HCT116 (cell line): ENCODE data around the gene WSB1. TPM values are rescaled to one million over a fixed set of nuclear protein-coding genes. Genes with fewer than 3 reads are reported as not detected.

Source experiments
- ATAC-seq: fragments of 200-7000 bp; cut with Tn5 transposase; 2 replicates; pipeline ENCODE4 v1.9.1; 2020; ENCODE audit warnings: mild to moderate bottlenecking, moderate library complexity
- BruUV-seq: library from RNA; stranded (reverse); fragments of 400-500 nt; replicated peaks from 2 replicates; lab custom pipeline; 2021; lab: Mats Ljungman, UMichigan
- CTCF ChIA-PET: fragments of 300-600 bp; sonication (Branson Sonifier 250); formaldehyde crosslinking; loops from one replicate; lab custom pipeline; 2021; ENCODE audit warnings: antibody characterized with exemption; lab: Charles Lee
- POLR2A ChIA-PET: fragments of 300-600, 350-600 bp; sonication (Branson Sonifier 250); formaldehyde crosslinking; loops from one replicate; lab custom pipeline; 2021; ENCODE audit warnings: antibody characterized with exemption; lab: Charles Lee
- RAD21 ChIA-PET, 2 experiments: fragments of 300-600 bp; sonication (Branson Sonifier 250); formaldehyde crosslinking; loops; one replicate each; lab custom pipeline; 2023; ENCODE audit warnings: low total read pairs in 2 of 2; ENCODE audit not compliant: uncharacterized antibody in 2 of 2, unreplicated experiment in 2 of 2, low non-redundant PET in 1 of 2; lab: Charles Lee
- DNase-seq: peaks from one replicate; pipeline ENCODE4 v3.0.0-alpha.2; 2010; ENCODE audit warnings: low read depth, low spot score
- H2AFZ ChIP-seq: fragments of 200-600 bp; shearing (Covaris generic), sonication (generic); 2 replicates; pipeline ENCODE4 v1.6.1; 2017; ENCODE audit warnings: low read depth, mixed run types, mixed read lengths, antibody characterized with exemption, low read length; ENCODE audit not compliant: poor library complexity, severe bottlenecking
- H3K27ac ChIP-seq: 2 replicates; pipeline ENCODE4 v1.5.1; 2012; ENCODE audit warnings: low read depth, low read length
- H3K27me3 ChIP-seq: fragments of 200-600 bp; sonication (generic); 2 replicates; pipeline ENCODE4 v1.6.1; 2016; ENCODE audit warnings: mixed run types, low read length, mixed read lengths; ENCODE audit not compliant: insufficient read depth
- H3K36me3 ChIP-seq, 2 experiments: fragments of 200-500 bp in 1 of 2; fragments of 200-600 bp in 1 of 2; sonication (Bioruptor generic) in 1 of 2; sonication (generic) in 1 of 2; 2 replicates each; pipeline versions ENCODE4 v1.5.1 to v1.6.1; 2014 to 2016; ENCODE audit warnings: low read length in 2 of 2, inconsistent platforms in 1 of 2, mixed read lengths in 1 of 2, mixed run types in 1 of 2; ENCODE audit not compliant: insufficient read depth in 2 of 2, control insufficient read depth in 1 of 2
- H3K4me1 ChIP-seq, 2 experiments: fragments of 200-600 bp in 1 of 2; sonication (generic) in 1 of 2; 2 replicates each; pipeline versions ENCODE4 v1.5.1 to v1.6.1; 2012 to 2017; ENCODE audit warnings: low read length in 2 of 2, inconsistent platforms in 1 of 2, mild to moderate bottlenecking in 1 of 2, mixed read lengths in 1 of 2, mixed run types in 1 of 2, moderate library complexity in 1 of 2; ENCODE audit not compliant: insufficient read depth in 2 of 2, control insufficient read depth in 1 of 2
- H3K4me2 ChIP-seq: fragments of 200-600 bp; sonication (generic); 2 replicates; pipeline ENCODE4 v1.6.1; 2017; ENCODE audit warnings: mixed run types, low read length, mixed read lengths
- H3K4me3 ChIP-seq, 2 experiments: fragments of 200-600 bp in 1 of 2; sonication (generic) in 1 of 2; replicated peaks in 1 of 2; 2 replicates each; pipeline ENCODE4 v1.5.1; 2011 to 2016; ENCODE audit warnings: low read length in 2 of 2, control low read depth in 1 of 2, low read depth in 1 of 2, mild to moderate bottlenecking in 1 of 2, mixed read lengths in 1 of 2, mixed run types in 1 of 2
- H3K79me2 ChIP-seq: fragments of 200-600 bp; sonication (generic); 2 replicates; pipeline ENCODE4 v1.6.1; 2017; ENCODE audit warnings: mild to moderate bottlenecking, mixed run types, low read length, moderate library complexity, mixed read lengths; ENCODE audit not compliant: insufficient read depth
- H3K9ac ChIP-seq: fragments of 200-600 bp; sonication (generic); 2 replicates; pipeline ENCODE4 v1.6.1; 2016; ENCODE audit warnings: low read length, mixed read lengths
- H3K9me2 ChIP-seq: fragments of 200-600 bp; sonication (generic), shearing (Covaris generic); 2 replicates; pipeline ENCODE4 v1.6.1; 2017; ENCODE audit warnings: mixed run types, mild to moderate bottlenecking, moderate library complexity; ENCODE audit not compliant: insufficient read depth
- H3K9me3 ChIP-seq, 2 experiments: fragments of 200-500 bp in 1 of 2; fragments of 200-600 bp in 1 of 2; sonication (Bioruptor generic) in 1 of 2; sonication (generic) in 1 of 2; 2 replicates each; pipeline ENCODE4 v1.6.1; 2014 to 2017; ENCODE audit warnings: low read length in 2 of 2, mixed read lengths in 2 of 2, inconsistent platforms in 1 of 2, low read depth in 1 of 2, mild to moderate bottlenecking in 1 of 2, mixed run types in 1 of 2, moderate library complexity in 1 of 2; ENCODE audit not compliant: control insufficient read depth in 1 of 2, insufficient read depth in 1 of 2
- H4K20me1 ChIP-seq: fragments of 200-600 bp; sonication (generic), shearing (Covaris generic); 2 replicates; pipeline ENCODE4 v1.6.1; 2017; ENCODE audit warnings: mixed run types, mild to moderate bottlenecking, moderate library complexity; ENCODE audit not compliant: insufficient read depth
- CBX3 ChIP-seq: IDR thresholded peaks from 2 replicates; pipeline ENCODE4 v1.6.1; 2012; ENCODE audit warnings: low read depth
- CEBPB ChIP-seq: IDR thresholded peaks from 2 replicates; pipeline ENCODE4 v1.6.1; 2012; ENCODE audit warnings: low read depth
- CTCF ChIP-seq, 3 experiments: fragments of 200-600 bp in 1 of 3; sonication (generic) in 1 of 3; IDR thresholded peaks in 2 of 3; conservative IDR thresholded peaks in 1 of 3; 2 replicates each; pipeline ENCODE4 v1.5.1; 2012 to 2017; ENCODE audit warnings: low read depth in 2 of 3, low read length in 2 of 3, antibody characterized with exemption in 1 of 3, borderline replicate concordance in 1 of 3, control low read depth in 1 of 3, mild to moderate bottlenecking in 1 of 3, mixed read lengths in 1 of 3, mixed run types in 1 of 3, moderate library complexity in 1 of 3; ENCODE audit not compliant: insufficient read depth in 1 of 3
- EGR1 ChIP-seq: IDR thresholded peaks from 2 replicates; pipeline ENCODE4 v1.6.1; 2012; ENCODE audit warnings: low read depth
- ELF1 ChIP-seq: IDR thresholded peaks from 2 replicates; pipeline ENCODE4 v1.6.1; 2012; ENCODE audit warnings: low read depth, borderline replicate concordance
- EZH2 ChIP-seq: fragments of 200-600 bp; sonication (generic); IDR thresholded peaks from 2 replicates; pipeline ENCODE4 v1.6.1; 2017; ENCODE audit warnings: antibody characterized with exemption, mixed run types
- EZH2phosphoT487 ChIP-seq: fragments of 200-600 bp; IDR thresholded peaks from 2 replicates; pipeline ENCODE4 v1.6.1; 2018; ENCODE audit warnings: antibody characterized with exemption, borderline replicate concordance
- FOSL1 ChIP-seq: IDR thresholded peaks from 2 replicates; pipeline ENCODE4 v1.6.1; 2012; ENCODE audit warnings: low read depth
- JUND ChIP-seq: IDR thresholded peaks from 2 replicates; pipeline ENCODE4 v1.6.1; 2012
- MAX ChIP-seq: IDR thresholded peaks from 2 replicates; pipeline ENCODE4 v1.6.1; 2012
- POLR2A ChIP-seq: IDR thresholded peaks from 2 replicates; pipeline ENCODE4 v1.7.0; 2011; ENCODE audit warnings: borderline replicate concordance; ENCODE audit not compliant: insufficient read depth, insufficient read length; ENCODE audit errors: extremely low read depth
- SIN3A ChIP-seq: IDR thresholded peaks from 2 replicates; pipeline ENCODE4 v1.6.1; 2012; ENCODE audit warnings: low read depth
- SP1 ChIP-seq: IDR thresholded peaks from 2 replicates; pipeline ENCODE4 v1.6.1; 2012; ENCODE audit warnings: low read depth
- SRF ChIP-seq: IDR thresholded peaks from 2 replicates; pipeline ENCODE4 v1.6.1; 2012; ENCODE audit warnings: low read depth
- TCF7L2 ChIP-seq: IDR thresholded peaks from 2 replicates; pipeline ENCODE4 v1.7.0; 2011; ENCODE audit warnings: borderline replicate concordance, inconsistent platforms; ENCODE audit not compliant: insufficient read depth, insufficient read length; ENCODE audit errors: extremely low read depth
- YY1 ChIP-seq: IDR thresholded peaks from 2 replicates; pipeline ENCODE4 v1.6.1; 2011; ENCODE audit warnings: low read length, low read depth, moderate library complexity, mild to moderate bottlenecking; ENCODE audit not compliant: insufficient replicate concordance; ENCODE audit errors: extremely low read depth
- ZFX ChIP-seq: fragments of 450-650 bp; IDR thresholded peaks from 2 replicates; pipeline ENCODE4 v1.6.1; 2017
- ZNF274 ChIP-seq: fragments of 200-500 bp; sonication (Bioruptor generic); IDR thresholded peaks from 2 replicates; pipeline ENCODE4 v1.6.1; 2014; ENCODE audit warnings: mild to moderate bottlenecking, low read depth, low read length, inconsistent platforms
- intact Hi-C: fragments of 100-400 bp; cut with micrococcal nuclease; formaldehyde crosslinking; loops from 2 replicates; pipeline ENCODE4 v1.10.0; 2022
- total RNA-seq: library from RNA; stranded (reverse); gene quantifications from one replicate; pipeline ENCODE4 v1.2.1, GENCODE V29; 2021; ENCODE audit not compliant: unreplicated experiment
- TF ChIP-seq, protein P1 (sequence below): IDR thresholded peaks from 2 replicates; pipeline ENCODE4 v1.6.1; 2012; ENCODE audit warnings: low read depth
- TF ChIP-seq, protein P2 (sequence below): IDR thresholded peaks from 2 replicates; pipeline ENCODE4 v1.6.1; 2012

WSB1 gene
- total RNA-seq, 1 experiment from 2014 or later, result 88.0 TPM

- peak overlapping the region; percentile 72 for H3K4me2 ChIP-seq
- H3K27ac ChIP-seq, result peak overlapping the region; percentile 92
- peak overlapping the region; percentile 43 to 57 for H3K4me3 ChIP-seq
- H4K20me1 ChIP-seq, result no peaks in the 10 kb centered on the region
- no peaks in the 10 kb centered on the region for H3K9me2 ChIP-seq
- H3K27me3 ChIP-seq, result no peaks in the 10 kb centered on the region
- H3K79me2 ChIP-seq, result no peaks in the 10 kb centered on the region
- H3K36me3 ChIP-seq, result no peaks in the 10 kb centered on the region
- ChIA-PET RAD21 (interaction anchor here (1.0 to 1.8 kb wide), 10 partner anchors 17 to 269 kb away, joined by 3 to 12 read pairs (median 5); no protein-coding TSS in a partner anchor), POLR2A (interaction anchor here (0.8 to 1.5 kb wide), 6 partner anchors 17 to 97 kb away, joined by 3 to 7 read pairs (median 3); partner anchors contain the start of gene WSB1), CTCF (interaction anchor here (0.7 to 2.2 kb wide), 17 partner anchors 9 to 269 kb away, joined by 3 to 55 read pairs (median 4); partner anchors contain the start of gene WSB1)
- H3K9me3 ChIP-seq, result no peaks in the 10 kb centered on the region
- intact Hi-C loops, result loop anchor here (1.0 to 2.0 kb wide), 3 partner anchors 38 to 96 kb away; partner anchors contain the start of gene WSB1
- DNase-seq (peak; percentile 97), ATAC-seq (peak; percentile 90)
- peaks cover 31 to 35% of the 10 kb centered on the region in 2 experiments for H3K4me1 ChIP-seq
- H3K9ac ChIP-seq, result peak overlapping the region; percentile 68
- H2AFZ ChIP-seq, result peak overlapping the region; percentile 99
- no TSS peak for BruUV-seq
- TF ChIP-seq ELF1, result no peak
- TF ChIP-seq CEBPB, result peak; percentile 59; the same call in 1 of the 2 replicates
- TF ChIP-seq SRF, result no peak
- TF ChIP-seq CBX3, result no peak; the same call in 1 of the 2 replicates
- no peak for TF ChIP-seq EZH2phosphoT487
- peak; percentile 83 for TF ChIP-seq JUND
- TF ChIP-seq, protein P1, sequence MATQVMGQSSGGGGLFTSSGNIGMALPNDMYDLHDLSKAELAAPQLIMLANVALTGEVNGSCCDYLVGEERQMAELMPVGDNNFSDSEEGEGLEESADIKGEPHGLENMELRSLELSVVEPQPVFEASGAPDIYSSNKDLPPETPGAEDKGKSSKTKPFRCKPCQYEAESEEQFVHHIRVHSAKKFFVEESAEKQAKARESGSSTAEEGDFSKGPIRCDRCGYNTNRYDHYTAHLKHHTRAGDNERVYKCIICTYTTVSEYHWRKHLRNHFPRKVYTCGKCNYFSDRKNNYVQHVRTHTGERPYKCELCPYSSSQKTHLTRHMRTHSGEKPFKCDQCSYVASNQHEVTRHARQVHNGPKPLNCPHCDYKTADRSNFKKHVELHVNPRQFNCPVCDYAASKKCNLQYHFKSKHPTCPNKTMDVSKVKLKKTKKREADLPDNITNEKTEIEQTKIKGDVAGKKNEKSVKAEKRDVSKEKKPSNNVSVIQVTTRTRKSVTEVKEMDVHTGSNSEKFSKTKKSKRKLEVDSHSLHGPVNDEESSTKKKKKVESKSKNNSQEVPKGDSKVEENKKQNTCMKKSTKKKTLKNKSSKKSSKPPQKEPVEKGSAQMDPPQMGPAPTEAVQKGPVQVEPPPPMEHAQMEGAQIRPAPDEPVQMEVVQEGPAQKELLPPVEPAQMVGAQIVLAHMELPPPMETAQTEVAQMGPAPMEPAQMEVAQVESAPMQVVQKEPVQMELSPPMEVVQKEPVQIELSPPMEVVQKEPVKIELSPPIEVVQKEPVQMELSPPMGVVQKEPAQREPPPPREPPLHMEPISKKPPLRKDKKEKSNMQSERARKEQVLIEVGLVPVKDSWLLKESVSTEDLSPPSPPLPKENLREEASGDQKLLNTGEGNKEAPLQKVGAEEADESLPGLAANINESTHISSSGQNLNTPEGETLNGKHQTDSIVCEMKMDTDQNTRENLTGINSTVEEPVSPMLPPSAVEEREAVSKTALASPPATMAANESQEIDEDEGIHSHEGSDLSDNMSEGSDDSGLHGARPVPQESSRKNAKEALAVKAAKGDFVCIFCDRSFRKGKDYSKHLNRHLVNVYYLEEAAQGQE, result no peak
- peak; percentile 54 for TF ChIP-seq SP1
- 0 out of 2 replicates have a peak, but pooled peaks have one; percentile 15 for TF ChIP-seq ZFX
- peak; percentile 86 for TF ChIP-seq FOSL1
- no peak for TF ChIP-seq EZH2
- TF ChIP-seq ZNF274, result no peak
- TF ChIP-seq TCF7L2, result peak; percentile 67
- TF ChIP-seq EGR1, result no peak
- peak; percentile 2 for TF ChIP-seq POLR2A
- peak; percentile 68 for TF ChIP-seq MAX
- peak; percentile 70 to 85 (median 73) for TF ChIP-seq CTCF (IDR thresholded peaks at IDR 0.05 in 2 of 3, conservative IDR thresholded peaks at IDR 0.05 in 1 of 3; ENCODE audit: borderline replicate concordance in 1 of 3, insufficient read depth in 1 of 3, low read depth in 2 of 3, low read length in 2 of 3)
- no peak for TF ChIP-seq SIN3A
- no peak for TF ChIP-seq YY1
- TF ChIP-seq, protein P2, sequence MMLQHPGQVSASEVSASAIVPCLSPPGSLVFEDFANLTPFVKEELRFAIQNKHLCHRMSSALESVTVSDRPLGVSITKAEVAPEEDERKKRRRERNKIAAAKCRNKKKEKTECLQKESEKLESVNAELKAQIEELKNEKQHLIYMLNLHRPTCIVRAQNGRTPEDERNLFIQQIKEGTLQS, result no peak
These were observed 38.8 kb downstream of the WSB1 start for GRCh38 chr17:27332485-27333409.
